ENCODE results near the gene FGF22.

The FGF22 gene

GRCh38 chr19:633786-634639, 5.7 kb upstream of the FGF22 start:
- H3K27me3 ChIP-seq (ENCODE audit: control insufficient read depth in 1 of 2, insufficient read depth in 2 of 2, low read length in 2 of 2) = no peaks in the 10 kb centered on the region
- H3K9me3 ChIP-seq (ENCODE audit: control insufficient read depth in 2 of 2, low read length in 2 of 2) = no peaks in the 10 kb centered on the region
- peaks cover under 1 to 1% of the 10 kb centered on the region in 2 donors for H3K36me3 ChIP-seq (ENCODE audit: control insufficient read depth in 2 of 2, insufficient read depth in 2 of 2, low read length in 2 of 2)
- H3K4me1 ChIP-seq (ENCODE audit: control insufficient read depth, insufficient read depth, low read length) = peaks cover 31% of the 10 kb centered on the region
- H3K27ac ChIP-seq (ENCODE audit: low read length) = no peak overlapping the region
- peak overlapping the region; percentile 77 to 97 for H3K4me3 ChIP-seq (ENCODE audit: low read length in 2 of 2)
- peak overlapping the region; percentile 55 to 68 for H3K9ac ChIP-seq (ENCODE audit: low read length in 2 of 2)

GRCh38 chr19:634975-635652, 4.6 kb upstream of the FGF22 start:
- H3K9me3 ChIP-seq (ENCODE audit: control insufficient read depth in 2 of 2, low read length in 2 of 2) = no peaks in the 10 kb centered on the region
- H3K27ac ChIP-seq (ENCODE audit: low read length) = no peak overlapping the region
- no peaks in the 10 kb centered on the region for H3K36me3 ChIP-seq (ENCODE audit: control insufficient read depth in 2 of 2, insufficient read depth in 2 of 2, low read length in 2 of 2)
- H3K4me3 ChIP-seq (ENCODE audit: low read length in 2 of 2) = no peak overlapping the region
- no peak overlapping the region for H3K9ac ChIP-seq (ENCODE audit: low read length in 2 of 2)
- no peaks in the 10 kb centered on the region for H3K27me3 ChIP-seq (ENCODE audit: control insufficient read depth in 1 of 2, insufficient read depth in 2 of 2, low read length in 2 of 2)
- peaks cover 36% of the 10 kb centered on the region for H3K4me1 ChIP-seq (ENCODE audit: control insufficient read depth, insufficient read depth, low read length)

GRCh38 chr19:638906-639252, 800 bp upstream of the FGF22 start:
- no peaks in the 10 kb centered on the region for H3K9me3 ChIP-seq (ENCODE audit: control insufficient read depth in 2 of 2, low read length in 2 of 2)
- H3K27me3 ChIP-seq (ENCODE audit: control insufficient read depth in 1 of 2, insufficient read depth in 2 of 2, low read length in 2 of 2) = no peaks in the 10 kb centered on the region
- H3K4me3 ChIP-seq (ENCODE audit: low read length in 2 of 2) = peak overlapping the region; percentile 62 to 71
- H3K4me1 ChIP-seq (ENCODE audit: control insufficient read depth, insufficient read depth, low read length) = peaks cover 17% of the 10 kb centered on the region
- no peaks in the 10 kb centered on the region for H3K36me3 ChIP-seq (ENCODE audit: control insufficient read depth in 2 of 2, insufficient read depth in 2 of 2, low read length in 2 of 2)
- peak overlapping the region in 1 of 2 donors; percentile 32 for H3K9ac ChIP-seq (ENCODE audit: low read length in 2 of 2)
- H3K27ac ChIP-seq (ENCODE audit: low read length) = no peak overlapping the region

GRCh38 chr19:640161-640558, 481 bp downstream of the FGF22 start:
- Histone ChIP-seq H3K27ac (ENCODE audit: low read length) (no peak overlapping the region), H3K4me3 (ENCODE audit: low read length in 2 of 2) (peak overlapping the region in 1 of 2 donors; percentile 62)

GRCh38 chr19:640606-641189, 1.0 kb downstream of the FGF22 start:
- Histone ChIP-seq H3K36me3 (ENCODE audit: control insufficient read depth in 2 of 2, insufficient read depth in 2 of 2, low read length in 2 of 2) (no peaks in the 10 kb centered on the region), H3K9me3 (ENCODE audit: control insufficient read depth in 2 of 2, low read length in 2 of 2) (no peaks in the 10 kb centered on the region), H3K4me3 (ENCODE audit: low read length in 2 of 2) (no peak overlapping the region), H3K27me3 (ENCODE audit: control insufficient read depth in 1 of 2, insufficient read depth in 2 of 2, low read length in 2 of 2) (no peaks in the 10 kb centered on the region), H3K4me1 (ENCODE audit: control insufficient read depth, insufficient read depth, low read length) (peaks cover 10% of the 10 kb centered on the region), H3K9ac (ENCODE audit: low read length in 2 of 2) (no peak overlapping the region), H3K27ac (ENCODE audit: low read length) (no peak overlapping the region)

More at GRCh38 chr19:640161-640558, 481 bp downstream of the FGF22 start:
- H3K9ac ChIP-seq (ENCODE audit: low read length in 2 of 2) = no peak overlapping the region
- H3K27me3 ChIP-seq (ENCODE audit: control insufficient read depth in 1 of 2, insufficient read depth in 2 of 2, low read length in 2 of 2) = no peaks in the 10 kb centered on the region
- no peaks in the 10 kb centered on the region for H3K9me3 ChIP-seq (ENCODE audit: control insufficient read depth in 2 of 2, low read length in 2 of 2)
- peaks cover 10% of the 10 kb centered on the region for H3K4me1 ChIP-seq (ENCODE audit: control insufficient read depth, insufficient read depth, low read length)
- no peaks in the 10 kb centered on the region for H3K36me3 ChIP-seq (ENCODE audit: control insufficient read depth in 2 of 2, insufficient read depth in 2 of 2, low read length in 2 of 2)

GRCh38 chr19:641702-642101, 2.0 kb downstream of the FGF22 start:
- Histone ChIP-seq H3K27ac (ENCODE audit: low read length) (no peak overlapping the region), H3K27me3 (ENCODE audit: control insufficient read depth in 1 of 2, insufficient read depth in 2 of 2, low read length in 2 of 2) (no peaks in the 10 kb centered on the region), H3K9me3 (ENCODE audit: control insufficient read depth in 2 of 2, low read length in 2 of 2) (no peaks in the 10 kb centered on the region), H3K4me1 (ENCODE audit: control insufficient read depth, insufficient read depth, low read length) (peaks cover 10% of the 10 kb centered on the region), H3K36me3 (ENCODE audit: control insufficient read depth in 2 of 2, insufficient read depth in 2 of 2, low read length in 2 of 2) (peaks cover 0 to under 1% of the 10 kb centered on the region in 2 donors), H3K9ac (ENCODE audit: low read length in 2 of 2) (no peak overlapping the region), H3K4me3 (ENCODE audit: low read length in 2 of 2) (no peak overlapping the region)

- Histone ChIP-seq H3K4me3 (ENCODE audit: low read length in 2 of 2) (no peak overlapping the region), H3K4me1 (ENCODE audit: control insufficient read depth, insufficient read depth, low read length) (peaks cover 10% of the 10 kb centered on the region), H3K27me3 (ENCODE audit: control insufficient read depth in 1 of 2, insufficient read depth in 2 of 2, low read length in 2 of 2) (no peaks in the 10 kb centered on the region), H3K36me3 (ENCODE audit: control insufficient read depth in 2 of 2, insufficient read depth in 2 of 2, low read length in 2 of 2) (peaks cover 0 to 4% of the 10 kb centered on the region in 2 donors), H3K27ac (ENCODE audit: low read length) (no peak overlapping the region), H3K9me3 (ENCODE audit: control insufficient read depth in 2 of 2, low read length in 2 of 2) (no peaks in the 10 kb centered on the region), H3K9ac (ENCODE audit: low read length in 2 of 2) (no peak overlapping the region)
Observed at GRCh38 chr19:642767-643727, 3.4 kb downstream of the FGF22 start.

- Histone ChIP-seq H3K27ac (ENCODE audit: low read length) (no peak overlapping the region), H3K4me1 (ENCODE audit: control insufficient read depth, insufficient read depth, low read length) (peaks cover 8% of the 10 kb centered on the region), H3K4me3 (ENCODE audit: low read length in 2 of 2) (no peak overlapping the region), H3K27me3 (ENCODE audit: control insufficient read depth in 1 of 2, insufficient read depth in 2 of 2, low read length in 2 of 2) (no peaks in the 10 kb centered on the region), H3K36me3 (ENCODE audit: control insufficient read depth in 2 of 2, insufficient read depth in 2 of 2, low read length in 2 of 2) (peaks cover 0 to 4% of the 10 kb centered on the region in 2 donors), H3K9me3 (ENCODE audit: control insufficient read depth in 2 of 2, low read length in 2 of 2) (no peaks in the 10 kb centered on the region), H3K9ac (ENCODE audit: low read length in 2 of 2) (no peak overlapping the region)
Observed at GRCh38 chr19:643736-644135, 4.1 kb downstream of the FGF22 start.

- peaks cover 0 to 7% of the 10 kb centered on the region in 2 donors for H3K36me3 ChIP-seq (ENCODE audit: control insufficient read depth in 2 of 2, insufficient read depth in 2 of 2, low read length in 2 of 2)
- no peak overlapping the region for H3K27ac ChIP-seq (ENCODE audit: low read length)
- H3K4me1 ChIP-seq (ENCODE audit: control insufficient read depth, insufficient read depth, low read length) = peaks cover 1% of the 10 kb centered on the region
- no peaks in the 10 kb centered on the region for H3K9me3 ChIP-seq (ENCODE audit: control insufficient read depth in 2 of 2, low read length in 2 of 2)
- H3K4me3 ChIP-seq (ENCODE audit: low read length in 2 of 2) = no peak overlapping the region
- H3K9ac ChIP-seq (ENCODE audit: low read length in 2 of 2) = no peak overlapping the region
- H3K27me3 ChIP-seq (ENCODE audit: control insufficient read depth in 1 of 2, insufficient read depth in 2 of 2, low read length in 2 of 2) = no peaks in the 10 kb centered on the region
Observed at GRCh38 chr19:644363-644762, 4.7 kb downstream of the FGF22 start.

GRCh38 chr19:644789-645188, 5.1 kb downstream of the FGF22 start:
- H3K36me3 ChIP-seq (ENCODE audit: control insufficient read depth in 2 of 2, insufficient read depth in 2 of 2, low read length in 2 of 2) = peaks cover 0 to 9% of the 10 kb centered on the region in 2 donors
- no peaks in the 10 kb centered on the region for H3K9me3 ChIP-seq (ENCODE audit: control insufficient read depth in 2 of 2, low read length in 2 of 2)
- H3K27ac ChIP-seq (ENCODE audit: low read length) = no peak overlapping the region
- H3K4me1 ChIP-seq (ENCODE audit: control insufficient read depth, insufficient read depth, low read length) = no peaks in the 10 kb centered on the region
- no peak overlapping the region for H3K4me3 ChIP-seq (ENCODE audit: low read length in 2 of 2)
- H3K27me3 ChIP-seq (ENCODE audit: control insufficient read depth in 1 of 2, insufficient read depth in 2 of 2, low read length in 2 of 2) = no peaks in the 10 kb centered on the region
- no peak overlapping the region for H3K9ac ChIP-seq (ENCODE audit: low read length in 2 of 2)
